ENCODE measurements around the gene ELF1.

ELF1 gene

DNA sequence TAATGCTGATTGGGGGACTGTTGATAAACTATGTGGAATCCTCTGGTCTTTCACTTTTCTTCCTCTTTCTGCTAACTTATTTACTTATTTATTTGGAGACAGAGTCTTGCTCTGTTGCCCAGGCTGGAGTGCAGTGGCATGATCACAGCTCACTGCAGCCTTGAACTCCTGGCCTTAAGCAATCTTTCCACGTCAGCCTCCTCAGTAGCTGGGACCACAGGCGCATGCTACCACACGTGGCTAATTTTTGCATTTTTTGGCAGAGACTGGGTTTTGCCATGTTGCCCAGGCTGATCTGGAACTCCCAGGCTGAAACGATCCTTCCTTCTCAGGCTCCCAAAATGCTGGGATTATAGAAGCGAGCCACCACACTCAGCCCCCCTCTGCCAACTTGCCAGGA, 77.5 kb downstream of the ELF1 start:
- Histone ChIP-seq H3F3A (ENCODE audit: insufficient read depth, low read length) (0 out of 2 replicates have a peak, but pooled peaks cover 3% of the 10 kb centered on the region), H3K27me3 (ENCODE audit: insufficient read depth, low read length) (no peaks in the 10 kb centered on the region), H3K9ac (ENCODE audit: low read length) (no peak overlapping the region), H3K4me1 (ENCODE audit: insufficient read depth, low read length, severe bottlenecking) (peaks cover 4% of the 10 kb centered on the region), H4K20me1 (ENCODE audit: insufficient read depth, low read length) (no peaks in the 10 kb centered on the region), H3K79me2 (ENCODE audit: insufficient read depth, low read length) (peaks cover 35% of the 10 kb centered on the region), H3K27ac (ENCODE audit: low read depth, low read length, poor library complexity, severe bottlenecking) (no peak overlapping the region), H3K9me3 (ENCODE audit: low read length) (no peaks in the 10 kb centered on the region), H3K36me3 (ENCODE audit: insufficient read depth, low read length) (peaks cover 99% of the 10 kb centered on the region), H3K4me3 (ENCODE audit: low read depth, low read length, poor library complexity, severe bottlenecking) (no peak overlapping the region), H3K9me2 (ENCODE audit: low read depth, low read length) (no peaks in the 10 kb centered on the region), H2AFZ (ENCODE audit: low read length) (no peak overlapping the region), H3K4me2 (ENCODE audit: low read length) (no peak overlapping the region)
- TF ChIP-seq EZH2 (IDR thresholded peaks at IDR 0.05; ENCODE audit: borderline replicate concordance, low read length), result no peak
- TF ChIP-seq, protein P1, sequence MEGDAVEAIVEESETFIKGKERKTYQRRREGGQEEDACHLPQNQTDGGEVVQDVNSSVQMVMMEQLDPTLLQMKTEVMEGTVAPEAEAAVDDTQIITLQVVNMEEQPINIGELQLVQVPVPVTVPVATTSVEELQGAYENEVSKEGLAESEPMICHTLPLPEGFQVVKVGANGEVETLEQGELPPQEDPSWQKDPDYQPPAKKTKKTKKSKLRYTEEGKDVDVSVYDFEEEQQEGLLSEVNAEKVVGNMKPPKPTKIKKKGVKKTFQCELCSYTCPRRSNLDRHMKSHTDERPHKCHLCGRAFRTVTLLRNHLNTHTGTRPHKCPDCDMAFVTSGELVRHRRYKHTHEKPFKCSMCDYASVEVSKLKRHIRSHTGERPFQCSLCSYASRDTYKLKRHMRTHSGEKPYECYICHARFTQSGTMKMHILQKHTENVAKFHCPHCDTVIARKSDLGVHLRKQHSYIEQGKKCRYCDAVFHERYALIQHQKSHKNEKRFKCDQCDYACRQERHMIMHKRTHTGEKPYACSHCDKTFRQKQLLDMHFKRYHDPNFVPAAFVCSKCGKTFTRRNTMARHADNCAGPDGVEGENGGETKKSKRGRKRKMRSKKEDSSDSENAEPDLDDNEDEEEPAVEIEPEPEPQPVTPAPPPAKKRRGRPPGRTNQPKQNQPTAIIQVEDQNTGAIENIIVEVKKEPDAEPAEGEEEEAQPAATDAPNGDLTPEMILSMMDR (IDR thresholded peaks at IDR 0.05; ENCODE audit: low read length), result no peak

DNA sequence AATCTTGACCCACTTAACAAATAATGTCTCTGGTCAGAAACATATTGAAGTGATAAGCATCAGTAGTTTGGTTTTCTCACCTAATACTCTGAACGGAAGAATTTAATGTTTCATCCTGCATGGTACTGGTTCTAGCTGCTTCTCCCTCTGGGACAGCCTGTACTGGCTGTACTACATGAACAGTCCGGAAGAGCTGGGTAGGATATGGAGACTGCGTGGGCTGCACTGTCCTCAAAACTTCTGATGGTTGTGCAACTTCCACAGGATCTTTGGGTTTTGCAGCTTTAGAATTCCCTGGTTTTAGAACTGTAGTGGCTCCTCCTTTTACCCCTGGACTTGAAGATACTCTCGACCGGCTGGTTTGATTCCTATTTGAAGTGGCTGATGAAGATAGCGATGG, 78.3 kb downstream of the ELF1 start:
- no peaks in the 10 kb centered on the region for H3K9me3 ChIP-seq (ENCODE audit: low read length)
- no peak overlapping the region for H2AFZ ChIP-seq (ENCODE audit: low read length)
- peaks cover 97% of the 10 kb centered on the region for H3K36me3 ChIP-seq (ENCODE audit: insufficient read depth, low read length)
- peaks cover 11% of the 10 kb centered on the region for H3K4me1 ChIP-seq (ENCODE audit: insufficient read depth, low read length, severe bottlenecking)
- no peak overlapping the region for H3K4me3 ChIP-seq (ENCODE audit: low read depth, low read length, poor library complexity, severe bottlenecking)
- H4K20me1 ChIP-seq (ENCODE audit: insufficient read depth, low read length), result no peaks in the 10 kb centered on the region
- H3K27me3 ChIP-seq (ENCODE audit: insufficient read depth, low read length), result no peaks in the 10 kb centered on the region
- 0 out of 2 replicates have a peak, but pooled peaks cover 3% of the 10 kb centered on the region for H3F3A ChIP-seq (ENCODE audit: insufficient read depth, low read length)
- H3K79me2 ChIP-seq (ENCODE audit: insufficient read depth, low read length), result peaks cover 41% of the 10 kb centered on the region
- TF ChIP-seq, protein P1 (IDR thresholded peaks at IDR 0.05; ENCODE audit: low read length), result no peak
- no peak for TF ChIP-seq EZH2 (IDR thresholded peaks at IDR 0.05; ENCODE audit: borderline replicate concordance, low read length)
- H3K9me2 ChIP-seq (ENCODE audit: low read depth, low read length), result no peaks in the 10 kb centered on the region
- H3K9ac ChIP-seq (ENCODE audit: low read length), result no peak overlapping the region
- H3K4me2 ChIP-seq (ENCODE audit: low read length), result no peak overlapping the region
- H3K27ac ChIP-seq (ENCODE audit: low read depth, low read length, poor library complexity, severe bottlenecking), result no peak overlapping the region

DNA sequence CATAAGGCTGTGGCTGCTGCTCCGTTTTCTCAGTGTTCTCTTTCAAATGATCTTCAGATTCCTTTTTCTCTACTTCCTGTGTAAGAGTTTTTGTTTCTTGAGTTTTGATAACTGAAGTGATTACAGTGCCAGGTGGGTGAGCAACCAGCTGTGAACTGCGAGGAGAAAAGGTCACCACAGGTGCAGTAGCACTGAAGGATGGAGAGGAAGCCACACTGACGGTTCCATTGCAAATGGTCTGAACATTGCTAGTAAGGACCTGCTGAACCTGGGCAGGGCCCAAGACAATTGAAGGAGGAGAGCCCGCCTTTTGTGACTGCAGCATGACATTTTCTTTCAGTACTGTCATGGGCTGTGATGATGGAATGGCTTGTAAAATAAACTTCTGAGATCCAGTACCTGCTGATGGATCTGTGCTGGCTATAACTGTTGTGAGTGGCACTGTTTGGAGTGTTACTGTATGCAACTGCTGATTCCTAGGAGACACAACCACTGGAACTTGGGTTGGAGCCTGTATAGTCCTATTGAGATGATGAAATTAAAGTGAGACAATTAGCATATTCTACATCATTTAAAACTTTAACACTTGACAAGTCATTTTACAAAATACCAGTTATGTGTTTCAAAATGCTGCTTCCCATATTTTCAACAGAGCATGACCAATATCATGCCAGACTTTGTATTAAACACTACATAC, 85.5 kb downstream of the ELF1 start:
- Histone ChIP-seq H3K9me3 (ENCODE audit: low read length) (no peaks in the 10 kb centered on the region), H3K36me3 (ENCODE audit: insufficient read depth, low read length) (peaks cover 97% of the 10 kb centered on the region), H3K27ac (ENCODE audit: low read depth, low read length, poor library complexity, severe bottlenecking) (peak overlapping the region; percentile 83), H3K4me1 (ENCODE audit: insufficient read depth, low read length, severe bottlenecking) (peaks cover 40% of the 10 kb centered on the region), H3K9me2 (ENCODE audit: low read depth, low read length) (no peaks in the 10 kb centered on the region), H3K4me2 (ENCODE audit: low read length) (peak overlapping the region; percentile 39; the same call in 1 of the 2 replicates), H3K79me2 (ENCODE audit: insufficient read depth, low read length) (peaks cover 20% of the 10 kb centered on the region), H3K9ac (ENCODE audit: low read length) (peak overlapping the region; percentile 30; the same call in 1 of the 2 replicates), H2AFZ (ENCODE audit: low read length) (no peak overlapping the region), H3K4me3 (ENCODE audit: low read depth, low read length, poor library complexity, severe bottlenecking) (no peak overlapping the region), H3F3A (ENCODE audit: insufficient read depth, low read length) (peaks cover 12% of the 10 kb centered on the region), H4K20me1 (ENCODE audit: insufficient read depth, low read length) (no peaks in the 10 kb centered on the region), H3K27me3 (ENCODE audit: insufficient read depth, low read length) (no peaks in the 10 kb centered on the region)
- TF ChIP-seq EZH2 (IDR thresholded peaks at IDR 0.05; ENCODE audit: borderline replicate concordance, low read length), result no peak
- TF ChIP-seq, protein P1 (IDR thresholded peaks at IDR 0.05; ENCODE audit: low read length), result no peak

Data from OCI-LY1 (cell line).